Activated T-cell treated with anti-CD3 and anti-CD28 coated beads for 4 hours (primary cell): ENCODE results near the gene MAFF.

ENCODE experiments used
- DNase-seq: peaks from one replicate; pipeline ENCODE4 v3.0.0-alpha.2; 2020

Gene MAFF

DNA sequence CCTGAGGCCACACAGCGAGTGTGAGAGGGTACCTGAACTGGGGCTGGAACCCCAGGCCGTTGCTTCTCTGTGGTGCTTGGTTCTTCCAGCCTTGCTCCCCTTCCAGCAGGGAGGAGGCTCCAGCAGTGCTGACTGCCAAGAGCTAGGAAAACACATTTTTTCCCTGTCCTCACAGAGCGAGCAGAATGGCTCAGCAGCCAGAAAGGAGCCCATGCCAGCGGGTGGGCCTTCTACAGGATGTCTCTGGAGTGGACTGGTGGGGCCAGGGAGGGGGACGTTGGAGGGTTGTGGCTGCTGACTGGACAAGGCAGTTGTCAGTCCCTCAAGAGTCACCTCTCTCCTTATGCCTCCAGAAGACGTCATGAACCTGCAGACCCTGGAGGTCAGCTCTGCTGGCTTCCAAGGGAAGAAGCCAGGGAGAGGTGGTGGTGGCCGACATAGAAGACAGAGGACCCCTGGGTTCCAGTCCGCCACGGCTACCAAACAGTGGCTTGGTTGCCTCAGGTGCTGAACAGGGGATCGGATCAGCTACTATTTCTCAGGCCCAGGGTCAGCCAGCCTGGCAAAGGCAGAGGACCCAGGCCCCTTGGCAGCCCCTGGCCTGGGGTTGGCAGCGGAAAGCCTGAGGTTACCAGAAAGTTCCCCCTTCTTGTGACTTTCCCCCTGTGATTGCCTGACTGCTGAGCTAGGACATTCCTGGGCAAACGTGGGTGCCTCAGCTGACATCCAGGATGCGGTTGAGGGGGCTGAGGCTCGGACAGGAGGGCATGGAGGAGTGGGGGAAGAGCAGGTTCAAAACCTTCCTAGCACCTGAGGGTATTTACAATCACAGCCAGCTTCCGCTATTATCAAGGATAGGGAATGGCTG, 3.7 kb downstream of the MAFF start:
- no peak for DNase-seq

DNA sequence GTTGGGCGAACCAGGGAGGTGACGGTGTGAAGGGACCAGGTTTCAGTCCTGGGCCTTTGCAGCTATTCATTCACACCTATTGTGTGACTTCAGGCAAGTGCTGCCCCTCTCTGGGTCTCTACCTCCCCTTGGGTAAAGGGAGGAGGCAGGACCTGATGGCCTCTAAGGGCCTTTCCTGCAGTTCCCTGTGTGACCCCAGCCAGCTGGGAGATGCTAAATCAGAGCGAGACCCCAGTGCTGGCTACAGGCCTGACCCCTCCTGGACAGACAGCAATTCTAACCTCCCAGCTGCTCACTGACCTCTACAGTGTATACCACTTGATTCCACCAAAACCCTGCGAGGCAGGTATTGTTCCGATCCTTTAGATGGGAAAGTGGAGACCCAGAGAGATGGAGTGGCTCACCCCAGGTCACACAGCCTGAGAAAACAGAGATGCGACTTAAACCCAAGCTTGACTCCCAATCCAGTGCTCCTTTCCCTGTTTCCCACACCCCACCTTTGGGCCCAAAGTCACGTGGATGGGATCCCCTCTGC, 6.2 kb downstream of the MAFF start:
- DNase-seq, result no peak

DNA sequence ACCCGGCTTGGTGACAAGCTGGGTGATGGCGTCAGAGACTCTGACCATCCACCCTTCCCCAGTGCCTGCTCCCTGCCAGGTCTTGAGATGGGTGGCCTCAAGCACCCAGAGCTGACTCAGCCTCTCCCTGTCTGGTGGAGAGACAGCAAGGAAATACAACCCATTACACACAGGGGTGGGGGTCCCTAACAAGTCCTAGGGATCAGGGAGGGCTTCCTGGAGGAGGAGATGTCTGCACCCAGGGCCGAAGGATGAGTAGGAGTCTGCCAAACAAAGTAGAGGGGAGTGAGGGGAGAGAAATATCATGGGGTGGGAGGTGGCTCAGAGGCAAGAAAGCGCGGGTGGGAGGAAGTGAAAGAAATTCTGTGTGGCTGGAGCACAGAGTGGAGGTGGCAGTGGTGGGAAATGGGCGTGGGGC, 6.8 kb downstream of the MAFF start:
- DNase-seq, result no peak

DNA sequence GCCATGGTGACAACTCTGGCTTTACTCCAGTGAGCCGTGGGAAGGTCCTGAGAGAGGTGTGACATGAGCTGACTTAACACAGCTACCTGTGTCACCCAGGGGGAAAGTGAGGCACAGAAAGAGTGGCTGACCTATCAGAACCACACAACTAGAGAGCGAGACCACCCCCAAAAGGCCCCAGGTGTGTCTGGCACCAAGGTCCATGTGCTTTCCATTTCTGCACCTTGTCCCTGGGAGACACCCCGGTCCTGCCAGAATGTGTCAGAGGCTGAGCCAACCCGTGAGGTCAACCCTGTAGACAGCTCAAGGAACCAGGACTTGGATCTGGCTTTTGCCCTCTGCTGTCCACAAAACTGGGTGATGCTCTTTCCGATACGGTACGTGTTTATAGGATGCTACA, 9.8 kb downstream of the MAFF start:
- no peak for DNase-seq

DNA sequence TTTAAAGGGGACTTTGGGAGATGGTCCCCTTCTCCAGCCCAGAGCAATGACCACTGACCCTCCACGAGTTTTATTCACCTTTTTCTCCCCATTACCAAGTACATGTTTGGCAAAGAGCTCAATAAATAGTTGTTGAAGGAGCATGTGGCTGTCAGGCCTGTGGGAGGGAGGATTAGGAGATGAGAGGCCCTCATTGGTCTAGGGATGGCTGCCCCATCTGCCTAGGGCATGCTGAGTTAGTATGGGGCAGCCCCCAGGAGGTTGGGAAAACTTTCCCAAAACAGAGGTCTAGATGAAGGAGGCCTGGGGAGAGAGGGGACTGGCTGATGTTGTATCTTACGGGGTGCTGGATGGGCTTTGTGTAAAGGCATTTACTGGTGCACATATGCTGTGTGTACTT, 10.6 kb downstream of the MAFF start:
- no peak for DNase-seq

DNA sequence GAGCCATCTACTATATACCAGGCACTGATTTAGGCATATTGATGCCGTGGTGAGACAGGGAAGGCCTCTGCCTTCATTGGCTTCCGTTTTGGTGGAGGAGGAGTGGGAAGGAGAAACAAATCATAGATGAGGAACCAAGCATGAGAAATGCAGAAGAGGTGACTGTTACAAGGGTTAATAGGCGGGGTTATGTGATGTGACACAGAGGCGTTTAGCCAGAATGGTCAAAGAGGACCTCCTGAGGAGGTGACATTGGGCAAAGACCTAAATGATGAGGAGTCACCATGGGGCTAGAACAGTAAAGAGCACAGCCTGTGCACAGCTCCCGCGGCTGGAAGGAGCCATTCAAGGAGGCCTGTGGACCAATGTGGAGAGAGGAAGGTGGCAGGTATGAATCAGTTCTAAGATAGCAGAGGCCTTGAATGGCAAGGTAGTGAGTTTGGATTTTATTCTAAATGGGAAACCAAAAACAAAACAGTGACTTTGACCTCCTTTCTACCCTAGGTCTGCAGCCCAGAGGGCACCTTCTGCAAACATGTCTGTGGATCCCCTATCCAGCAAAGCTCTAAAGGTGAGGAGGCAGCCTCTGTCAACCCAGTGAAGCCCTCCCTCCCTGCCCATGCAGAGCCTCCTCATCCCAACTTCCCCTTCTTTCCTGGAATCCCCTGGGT, 11.7 kb downstream of the MAFF start:
- DNase-seq, result no peak

DNA sequence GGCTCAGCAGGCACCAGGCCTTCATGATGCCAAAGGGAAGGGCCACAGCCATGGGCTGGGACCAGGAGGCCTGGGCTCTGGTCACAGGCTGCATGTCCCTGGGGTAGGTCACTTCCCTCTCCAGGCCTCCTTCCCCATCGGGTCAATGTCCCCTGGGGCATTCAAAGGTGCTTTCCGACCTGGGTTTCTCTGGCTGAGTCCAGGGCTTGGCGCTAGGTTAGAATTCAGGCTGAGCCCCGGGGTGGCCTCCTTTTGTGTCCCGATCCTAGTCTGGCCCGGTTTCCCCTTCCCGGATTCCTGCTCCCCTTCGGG, 12.2 kb downstream of the MAFF start:
- DNase-seq, result no peak

DNA sequence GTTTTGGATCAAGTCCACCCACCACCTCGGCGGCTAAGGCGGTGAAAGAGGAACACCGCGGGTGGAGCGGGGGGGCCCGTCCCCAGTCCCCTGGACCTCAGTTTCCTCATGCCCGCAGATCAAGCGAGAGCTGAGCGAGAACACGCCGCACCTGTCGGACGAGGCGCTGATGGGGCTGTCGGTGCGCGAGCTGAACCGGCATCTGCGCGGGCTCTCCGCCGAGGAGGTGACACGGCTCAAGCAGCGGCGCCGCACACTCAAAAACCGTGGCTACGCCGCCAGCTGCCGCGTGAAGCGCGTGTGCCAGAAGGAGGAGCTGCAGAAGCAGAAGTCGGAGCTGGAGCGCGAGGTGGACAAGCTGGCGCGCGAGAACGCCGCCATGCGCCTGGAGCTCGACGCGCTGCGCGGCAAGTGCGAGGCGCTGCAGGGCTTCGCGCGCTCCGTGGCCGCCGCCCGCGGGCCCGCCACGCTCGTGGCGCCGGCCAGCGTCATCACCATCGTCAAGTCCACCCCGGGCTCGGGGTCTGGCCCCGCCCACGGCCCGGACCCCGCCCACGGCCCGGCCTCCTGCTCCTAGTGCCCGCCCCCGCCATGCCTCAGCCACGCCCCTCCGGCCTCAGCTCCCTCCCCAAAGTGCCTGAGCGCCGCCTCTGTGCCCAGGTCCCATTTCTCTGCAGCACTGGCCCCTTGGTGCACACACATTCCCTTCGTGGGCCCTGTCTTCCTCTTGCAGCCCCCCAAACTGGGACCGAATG, 12.7 kb downstream of the MAFF start:
- DNase-seq, result peak; percentile 38

DNA sequence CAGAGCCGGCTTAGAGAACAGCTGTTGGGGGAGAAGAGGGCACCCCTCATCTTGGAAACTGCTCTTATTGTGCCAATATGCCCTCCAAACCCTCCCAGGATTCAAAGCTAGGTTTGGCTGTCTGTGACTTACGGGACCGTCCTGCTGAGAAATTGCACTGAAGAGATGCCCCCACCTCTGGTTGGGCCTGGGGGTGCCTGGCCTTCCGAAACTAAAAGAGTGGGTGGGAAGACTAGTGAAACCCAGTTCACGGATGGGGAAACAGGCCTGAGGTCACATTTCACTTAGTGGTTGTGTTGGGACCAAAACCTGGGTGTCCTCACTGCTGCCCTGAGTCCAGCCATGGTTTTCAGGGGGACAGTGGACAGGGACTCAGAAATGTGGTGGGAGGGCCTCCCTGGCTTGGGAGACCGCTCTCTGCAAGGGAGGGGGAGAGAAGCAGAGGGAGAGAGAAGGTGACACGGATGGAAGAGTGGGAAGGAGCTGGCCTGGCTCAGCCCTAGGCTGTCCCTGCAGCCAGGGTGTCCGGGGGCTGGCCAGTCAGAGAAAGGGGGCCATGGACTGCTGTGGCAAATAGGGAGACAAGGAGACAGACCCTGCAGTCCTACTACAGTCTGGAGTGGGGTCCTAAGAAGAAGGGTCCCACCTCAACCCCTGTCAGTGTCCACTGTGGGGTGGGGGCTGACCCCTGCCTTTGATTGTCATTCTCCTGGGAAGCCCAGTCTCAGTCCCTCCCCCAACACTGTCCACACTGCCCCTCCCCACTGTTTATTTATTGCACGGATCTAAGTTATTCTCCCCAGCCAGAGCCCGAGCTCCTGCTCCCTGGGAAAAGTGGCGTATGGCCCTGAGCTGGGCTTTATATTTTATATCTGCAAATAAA, 13.6 kb downstream of the MAFF start:
- DNase-seq, result no peak

DNA sequence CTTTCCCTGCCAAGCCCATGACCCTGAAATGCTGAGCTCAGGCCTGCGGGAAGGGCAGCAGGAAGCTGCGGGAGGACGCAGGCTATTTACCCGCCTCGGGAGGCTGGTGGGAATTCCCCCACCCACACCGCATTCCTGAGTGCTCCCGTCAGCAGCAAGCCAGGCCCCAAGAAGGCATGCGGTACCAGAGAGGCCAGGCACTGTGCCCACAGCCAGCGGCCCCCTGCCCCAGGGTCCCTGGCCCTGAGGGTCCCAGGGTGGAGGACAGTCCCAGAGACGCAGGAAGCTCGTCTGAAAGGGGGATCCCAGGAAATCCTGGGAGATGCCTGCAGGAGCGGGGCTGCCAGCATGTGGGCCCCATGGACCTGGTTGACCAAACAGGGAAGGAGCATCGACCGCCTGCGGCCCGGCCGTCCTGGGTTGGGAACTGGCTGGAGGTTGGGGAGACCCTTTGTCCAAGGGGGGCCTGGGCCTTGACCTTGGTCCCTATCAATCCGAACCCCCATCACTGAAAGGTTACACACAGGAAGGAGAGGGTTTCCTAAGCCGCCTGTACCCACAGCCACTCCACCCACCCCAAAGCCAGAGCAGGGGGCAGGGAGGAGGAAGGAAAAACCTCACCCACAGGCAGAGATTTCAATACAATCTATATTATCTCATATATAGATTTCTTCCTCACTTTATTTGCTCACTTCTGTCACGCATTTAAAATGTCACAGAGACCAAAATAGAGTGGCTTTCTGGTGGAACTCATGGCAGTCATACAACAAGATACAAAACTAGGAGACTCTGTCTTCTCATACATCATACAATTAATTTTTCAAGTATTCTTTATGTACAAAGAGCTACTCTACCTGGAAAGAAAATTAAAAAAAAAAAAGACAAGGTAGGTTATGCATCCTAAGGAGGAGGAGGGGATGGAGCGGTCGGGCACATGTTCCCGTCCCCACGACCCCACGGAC, 17.1 kb downstream of the MAFF start:
- no peak for DNase-seq

DNA sequence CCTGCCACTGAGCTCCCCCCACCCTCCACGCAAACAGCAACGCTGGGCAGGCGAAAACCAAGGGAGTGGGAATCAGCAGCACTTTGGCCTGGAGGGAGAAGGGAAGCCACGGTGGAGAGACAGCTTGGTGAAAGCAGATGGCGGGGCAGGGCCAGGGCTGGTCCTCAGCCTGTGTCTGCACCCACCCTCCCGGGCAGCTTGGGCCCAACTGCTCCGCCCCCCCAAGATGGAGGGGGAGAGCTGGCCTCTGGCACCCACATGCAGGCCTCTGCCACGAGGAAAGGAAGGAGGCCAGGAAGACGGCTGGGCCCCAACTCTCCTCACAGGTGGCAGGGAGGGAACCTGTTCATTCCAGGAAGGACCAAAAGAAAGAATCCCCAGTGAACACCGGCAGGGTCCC, 17.8 kb downstream of the MAFF start:
- DNase-seq, result no peak

DNA sequence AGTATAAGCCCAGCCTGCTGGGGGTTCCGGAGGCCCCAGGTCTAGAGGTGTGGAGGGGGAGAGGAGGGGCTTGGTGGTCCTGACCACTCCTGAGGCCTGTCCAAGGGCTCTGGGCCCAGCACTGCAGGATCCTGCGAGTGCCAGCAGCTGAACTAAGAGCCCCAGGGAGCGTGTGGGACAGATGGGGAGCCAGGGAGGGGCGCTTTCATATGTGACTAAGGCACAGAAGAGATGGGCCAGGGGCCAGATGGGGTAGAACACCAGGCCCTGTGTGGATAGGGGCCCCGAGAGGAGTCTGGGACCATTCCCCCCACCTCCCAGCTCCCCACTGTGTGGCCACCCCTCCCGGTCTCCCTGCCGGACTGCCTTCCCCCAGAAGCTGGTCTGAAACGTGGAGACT, 18.4 kb downstream of the MAFF start:
- no peak for DNase-seq

DNA sequence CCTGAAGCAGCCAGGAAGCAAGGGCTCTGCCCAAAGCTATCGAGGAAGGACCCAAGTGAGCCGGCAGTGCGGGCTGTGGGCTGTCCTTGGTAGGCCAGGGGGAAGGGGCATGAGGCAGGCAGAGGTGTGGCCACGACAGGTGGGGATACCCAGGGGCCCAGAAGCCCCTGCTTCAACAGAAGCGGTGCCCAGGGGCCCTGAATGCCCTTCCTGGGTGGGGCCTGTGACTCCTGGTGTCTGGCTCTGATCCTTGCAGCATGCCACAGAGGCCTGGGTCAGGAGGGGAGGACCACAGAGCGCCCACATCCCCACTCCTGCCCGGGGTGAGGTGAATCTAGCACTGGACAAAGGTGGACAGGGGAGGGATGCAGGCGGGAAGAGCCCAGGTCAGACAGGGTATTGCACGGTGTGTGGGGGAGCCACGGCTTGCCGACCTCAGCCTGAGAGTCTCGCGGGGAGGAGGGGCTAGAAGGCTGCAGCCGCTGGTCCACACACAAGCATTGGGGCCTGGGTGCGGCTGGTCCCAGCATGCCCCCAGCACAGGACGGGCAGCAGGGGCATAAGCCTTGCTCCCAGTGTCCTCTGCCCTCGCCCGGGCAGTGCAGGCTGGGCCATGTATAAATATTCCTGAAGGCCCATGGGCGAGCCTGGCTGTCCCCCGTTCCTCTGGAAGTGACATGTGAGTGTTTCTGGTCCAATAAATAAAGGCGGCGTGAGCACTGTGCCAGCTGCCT, 19.0 kb downstream of the MAFF start:
- no peak for DNase-seq

DNA sequence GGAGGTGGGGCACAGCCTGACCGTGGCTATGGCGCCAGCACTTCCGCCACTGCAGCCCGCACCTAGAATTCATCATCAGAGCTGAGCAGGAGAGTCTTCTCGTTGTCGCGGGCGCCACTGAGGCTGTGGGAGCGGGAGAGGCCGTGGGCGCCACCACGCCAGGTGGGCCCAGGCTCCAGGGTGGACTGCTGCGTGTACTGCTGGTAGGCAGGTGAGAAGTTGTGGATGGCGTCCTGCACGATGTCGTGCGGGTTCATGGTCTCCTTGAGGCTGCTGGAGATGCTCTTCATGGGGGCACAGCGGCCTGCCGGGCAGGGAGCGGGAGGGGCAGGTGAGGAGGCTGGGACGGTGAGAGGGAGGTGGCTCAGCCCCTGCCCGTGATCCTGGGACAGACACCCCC, 19.6 kb downstream of the MAFF start:
- DNase-seq, result no peak

DNA sequence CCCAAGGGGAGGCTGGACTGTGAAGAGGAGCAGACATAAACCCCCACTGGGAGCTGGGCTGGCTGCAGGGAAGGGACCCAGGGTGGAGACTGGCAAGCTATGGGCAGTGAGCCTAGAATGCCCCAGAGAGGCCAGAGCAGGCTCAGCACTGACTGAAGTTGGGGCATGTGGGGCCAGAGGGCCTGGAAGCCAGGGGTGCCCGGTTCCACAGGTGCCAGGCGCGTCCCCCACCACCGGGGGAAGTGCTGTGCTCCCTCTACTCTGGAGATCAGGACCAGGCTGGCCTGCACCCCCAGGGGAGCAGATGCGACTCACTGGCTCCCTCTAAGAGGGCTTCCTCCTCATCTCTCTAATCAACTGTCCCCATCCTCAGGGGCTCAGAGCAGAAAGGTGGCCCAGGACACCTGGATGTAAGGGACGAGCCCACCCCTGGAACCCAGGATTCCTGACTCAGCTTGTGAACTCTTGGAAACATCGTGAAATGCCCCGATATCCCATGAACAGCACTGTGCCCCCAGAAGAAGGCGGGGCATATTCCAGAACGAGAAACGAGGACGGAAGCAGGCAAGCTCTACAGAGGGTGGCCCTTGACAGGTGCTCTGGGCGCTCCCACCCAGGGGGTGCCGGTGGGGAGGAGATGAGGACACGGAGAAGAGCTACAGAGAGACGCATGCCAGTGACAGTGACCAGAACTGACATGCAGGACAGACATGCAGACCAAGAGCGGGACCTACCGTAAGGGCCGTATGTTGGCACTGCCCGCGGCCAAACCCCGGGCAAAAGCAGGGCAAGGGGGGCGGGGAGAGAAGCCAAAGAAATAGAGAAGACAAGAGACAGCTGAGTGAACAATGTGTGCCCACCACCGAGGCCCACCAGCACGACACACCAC, 20.4 kb downstream of the MAFF start:
- no peak for DNase-seq

DNA sequence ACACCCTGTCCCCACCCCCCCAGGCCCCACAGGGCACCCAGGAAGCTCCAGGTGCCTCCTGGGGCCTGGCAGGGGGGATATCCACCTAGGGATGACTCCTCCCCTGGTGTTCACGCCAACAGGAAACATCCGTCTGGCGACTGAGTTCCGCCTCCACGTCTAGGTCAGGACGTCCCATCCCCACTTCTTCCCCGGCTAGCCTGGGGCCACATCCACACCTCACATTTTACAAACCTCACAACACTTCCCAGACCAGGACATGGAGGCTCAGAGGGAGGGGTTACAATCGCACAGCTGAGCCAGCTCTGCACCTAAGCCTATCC, 21.0 kb downstream of the MAFF start:
- DNase-seq, result no peak

DNA sequence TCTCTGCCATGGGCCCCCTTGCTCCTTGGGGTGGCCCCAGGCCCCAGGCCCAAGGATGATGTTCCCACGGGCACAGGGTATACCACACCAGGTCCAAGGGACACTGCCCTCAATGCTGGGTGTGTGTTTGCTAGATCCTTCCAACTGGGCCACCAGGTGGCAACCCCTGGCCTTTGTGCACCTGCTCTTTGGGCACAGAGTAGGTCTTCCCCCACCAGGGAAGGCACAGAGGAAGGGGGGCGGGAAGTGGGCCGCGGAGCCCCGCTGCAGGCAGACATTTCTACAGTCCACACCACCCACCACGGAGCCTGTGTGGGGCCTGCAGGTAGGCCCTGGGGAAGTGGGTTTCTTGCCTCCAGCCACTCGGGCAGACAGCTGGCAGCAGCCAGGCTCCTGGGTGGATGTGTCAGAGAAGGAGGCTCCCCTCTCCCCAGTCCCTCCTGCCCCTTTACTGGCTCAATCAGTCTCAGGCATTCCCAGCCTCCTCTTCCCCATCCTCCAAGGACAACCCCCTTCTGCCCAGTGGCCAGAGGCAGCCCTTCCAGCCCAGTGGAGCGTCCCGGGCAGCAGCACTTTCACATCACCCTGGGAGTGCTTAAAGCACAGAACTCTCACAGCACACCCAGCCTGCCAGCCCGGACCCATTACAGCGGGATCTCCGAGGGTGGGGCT, 21.6 kb downstream of the MAFF start:
- no peak for DNase-seq

DNA sequence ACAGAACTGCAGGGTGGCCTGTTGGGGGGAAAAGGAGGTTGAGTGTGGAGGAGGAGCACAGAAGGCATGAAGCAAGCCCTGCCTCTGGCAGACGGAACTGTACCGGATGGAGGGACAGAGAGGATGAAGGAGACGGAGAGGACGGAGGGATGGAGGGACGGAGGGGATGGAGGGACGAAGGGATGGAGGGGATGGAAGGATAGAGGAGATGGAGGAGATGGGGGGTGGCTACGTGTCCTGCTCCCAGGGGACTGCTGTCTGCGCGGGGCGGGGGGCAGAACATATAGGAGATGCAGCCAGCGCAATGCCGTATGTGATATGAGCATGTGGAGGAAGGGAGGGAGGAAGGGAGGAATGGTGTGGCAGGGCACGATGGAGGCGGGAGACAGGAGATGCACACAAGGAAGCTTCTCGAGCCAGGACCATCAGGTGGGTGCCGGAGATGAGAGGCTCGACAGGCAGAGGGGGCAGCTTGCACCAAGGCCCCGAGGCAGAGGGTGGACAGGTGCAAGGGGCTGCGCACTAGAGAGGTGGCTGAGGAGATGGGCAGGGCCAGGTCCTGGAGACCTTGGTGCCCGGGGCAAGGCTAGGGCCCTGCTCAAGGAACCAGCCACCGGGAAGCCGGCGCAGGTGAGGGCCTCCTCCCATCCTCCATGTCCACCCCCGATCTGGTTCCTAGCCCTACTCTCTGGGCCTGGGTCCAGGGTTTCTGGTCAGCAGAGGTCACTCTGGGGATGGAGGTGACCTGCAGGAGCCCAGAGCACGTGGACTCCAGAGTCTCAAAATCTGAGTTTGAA, 25.3 kb downstream of the MAFF start:
- no peak for DNase-seq
